Trophoblast cell (in vitro differentiated cells and primary cell): ENCODE data around the gene AXIN2.

ENCODE experiments used
- DNase-seq, 2 donors: peaks; one replicate each; pipeline ENCODE4 v3.0.0-alpha.2; 2016
- H2AFZ ChIP-seq: 2 replicates; pipeline ENCODE4 v1.6.1; 2013; ENCODE audit warnings: low read length, moderate library complexity, mild to moderate bottlenecking; ENCODE audit not compliant: insufficient read depth, poor library complexity
- H2AK5ac ChIP-seq: 2 replicates; pipeline ENCODE4 v1.6.1; 2013; ENCODE audit warnings: mild to moderate bottlenecking, low read length
- H2BK120ac ChIP-seq: 2 replicates; pipeline ENCODE4 v1.6.1; 2013; ENCODE audit warnings: low read length, mild to moderate bottlenecking, moderate library complexity; ENCODE audit not compliant: insufficient read depth, poor library complexity
- H2BK12ac ChIP-seq: 2 replicates; pipeline ENCODE4 v1.6.1; 2013; ENCODE audit warnings: mild to moderate bottlenecking, low read length, moderate library complexity
- H2BK5ac ChIP-seq: 2 replicates; pipeline ENCODE4 v1.6.1; 2013; ENCODE audit warnings: low read length, low read depth, moderate library complexity, mild to moderate bottlenecking; ENCODE audit not compliant: poor library complexity
- H3K14ac ChIP-seq: 2 replicates; pipeline ENCODE4 v1.6.1; 2013; ENCODE audit warnings: mild to moderate bottlenecking, low read length
- H3K18ac ChIP-seq: 2 replicates; pipeline ENCODE4 v1.6.1; 2013; ENCODE audit warnings: mild to moderate bottlenecking, low read length
- H3K23ac ChIP-seq: 2 replicates; pipeline ENCODE4 v1.6.1; 2013; ENCODE audit warnings: low read length
- H3K27ac ChIP-seq: 2 replicates; pipeline ENCODE4 v1.5.1; 2013; ENCODE audit warnings: low read depth, mild to moderate bottlenecking, inconsistent platforms, low read length, moderate library complexity
- H3K27me3 ChIP-seq: 2 replicates; pipeline ENCODE4 v1.6.1; 2013; ENCODE audit warnings: inconsistent platforms, mild to moderate bottlenecking, low read length, moderate library complexity; ENCODE audit not compliant: insufficient read depth
- H3K36me3 ChIP-seq, 2 experiments: 1 replicate in 1 of 2; 2 replicates in 1 of 2; pipeline ENCODE4 v1.6.1; 2013; ENCODE audit warnings: low read length in 2 of 2, mild to moderate bottlenecking in 2 of 2, moderate library complexity in 1 of 2; ENCODE audit not compliant: insufficient read depth in 2 of 2, control insufficient read depth in 1 of 2
- H3K4ac ChIP-seq: 2 replicates; pipeline ENCODE4 v1.6.1; 2013; ENCODE audit warnings: low read depth, mild to moderate bottlenecking, low read length, moderate library complexity
- H3K4me1 ChIP-seq, 2 experiments: 1 replicate in 1 of 2; 2 replicates in 1 of 2; pipeline ENCODE4 v1.6.1; 2013; ENCODE audit warnings: low read length in 2 of 2, mild to moderate bottlenecking in 2 of 2, moderate library complexity in 1 of 2; ENCODE audit not compliant: insufficient read depth in 2 of 2, control insufficient read depth in 1 of 2
- H3K4me2 ChIP-seq: 2 replicates; pipeline ENCODE4 v1.6.1; 2013; ENCODE audit warnings: inconsistent platforms, mild to moderate bottlenecking, low read length, moderate library complexity
- H3K4me3 ChIP-seq: 2 replicates; pipeline ENCODE4 v1.5.1; 2013; ENCODE audit warnings: mild to moderate bottlenecking, low read depth, low read length, inconsistent platforms
- H3K79me1 ChIP-seq: one replicate; pipeline ENCODE4 v1.6.1; 2013; ENCODE audit warnings: low read length
- H3K79me2 ChIP-seq: 2 replicates; pipeline ENCODE4 v1.6.1; 2013; ENCODE audit warnings: low read length, mild to moderate bottlenecking; ENCODE audit not compliant: control insufficient read depth, insufficient read depth, poor library complexity
- H3K9ac ChIP-seq: 2 replicates; pipeline ENCODE4 v1.6.1; 2013; ENCODE audit warnings: mild to moderate bottlenecking, low read length
- H3K9me3 ChIP-seq: 2 replicates; pipeline ENCODE4 v1.6.1; 2013; ENCODE audit warnings: low read depth, mild to moderate bottlenecking, control low read depth, inconsistent platforms, low read length; ENCODE audit not compliant: insufficient read depth
- H4K12ac ChIP-seq: 2 replicates; pipeline ENCODE4 v1.6.1; 2013; ENCODE audit warnings: low read depth, mild to moderate bottlenecking, low read length, moderate library complexity
- H4K8ac ChIP-seq: 2 replicates; pipeline ENCODE4 v1.6.1; 2013; ENCODE audit warnings: low read depth, mild to moderate bottlenecking, low read length, moderate library complexity
- H4K91ac ChIP-seq: one replicate; pipeline ENCODE4 v1.6.1; 2013; ENCODE audit warnings: low read depth, mild to moderate bottlenecking, low read length, moderate library complexity
- WGBS: extraction: QIAGEN DNeasy Blood & Tissue Kit; methylation state at CpG from one replicate; pipeline ENCODE4 v1.1.7; 2013; ENCODE audit warnings: missing lambda C conversion rate; ENCODE audit not compliant: insufficient read length, insufficient coverage; ENCODE audit errors: extremely low coverage; 5-methylcytosine and 5-hydroxymethylcytosine counted together

AXIN2 gene

DNA sequence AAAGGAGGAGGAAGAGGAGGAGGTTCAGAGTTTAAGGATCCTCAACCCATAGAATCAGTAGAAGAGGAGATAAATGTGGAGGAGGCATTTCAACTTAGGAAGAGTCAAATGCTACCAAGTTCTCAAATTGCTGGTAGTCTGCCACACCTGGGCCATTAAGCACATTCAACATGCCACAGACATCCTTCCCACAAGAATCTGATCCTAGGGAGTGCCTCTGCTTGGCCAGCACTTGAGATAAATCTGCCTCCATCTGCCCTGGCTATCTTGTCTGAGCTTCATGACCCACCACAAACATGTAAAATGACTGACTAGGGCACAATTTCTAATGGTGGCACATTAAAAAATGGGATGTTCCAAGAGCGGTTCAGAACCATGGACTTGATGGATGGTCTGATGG lies 37.3 kb upstream of the AXIN2 start:
- Histone ChIP-seq H3K9ac (no peak overlapping the region), H3K4me3 (no peak overlapping the region), H4K91ac (no peak overlapping the region), H3K79me2 (no peaks in the 10 kb centered on the region), H3K27ac (no peak overlapping the region), H2BK12ac (no peak overlapping the region), H2AK5ac (no peak overlapping the region), H3K4ac (no peak overlapping the region), H3K18ac (no peak overlapping the region), H2AFZ (no peak overlapping the region), H3K27me3 (no peaks in the 10 kb centered on the region), H3K79me1 (no peaks in the 10 kb centered on the region), H2BK5ac (no peak overlapping the region), H3K9me3 (no peaks in the 10 kb centered on the region), H3K23ac (no peak overlapping the region), H4K12ac (no peak overlapping the region), H4K8ac (no peak overlapping the region), H3K36me3 (no peaks in the 10 kb centered on the region), H3K4me1 (peaks cover 0 to 2% of the 10 kb centered on the region in 2 experiments), H2BK120ac (no peak overlapping the region), H3K4me2 (no peak overlapping the region), H3K14ac (no peak overlapping the region)
- no peak for DNase-seq
- no CpG with 5 or more reads among the region's 1 CpG for WGBS

DNA sequence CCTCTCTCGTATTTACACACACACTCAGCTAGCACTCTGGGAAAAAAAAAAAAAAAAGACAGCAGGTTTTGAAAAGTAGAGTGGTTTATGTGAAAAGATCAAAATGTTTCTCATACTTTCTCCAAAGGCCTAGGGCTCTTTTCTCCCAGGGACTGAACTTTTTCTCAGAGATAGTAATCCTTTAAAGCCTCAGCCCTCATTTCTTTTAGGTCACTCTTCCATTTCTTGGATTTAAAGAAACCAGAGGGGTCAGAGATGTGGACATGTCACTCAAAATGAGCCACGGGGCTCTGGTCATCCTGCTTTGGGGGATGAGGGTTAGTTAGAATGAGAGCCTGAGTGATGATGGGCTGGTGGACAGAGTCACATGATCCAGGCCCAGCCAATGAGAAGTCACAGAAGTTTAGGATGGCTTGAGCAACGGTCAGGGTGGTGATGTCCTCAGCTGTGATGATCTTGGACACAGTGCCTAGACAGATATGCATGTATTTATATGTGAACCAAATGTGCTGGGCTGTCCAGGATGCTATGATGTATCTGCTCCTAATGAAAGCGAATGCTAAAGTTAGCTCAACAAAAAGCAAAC lies 33.7 kb upstream of the AXIN2 start:
- Histone ChIP-seq H3K9ac (no peak overlapping the region), H2BK120ac (no peak overlapping the region), H3K4ac (no peak overlapping the region), H3K79me1 (no peaks in the 10 kb centered on the region), H3K36me3 (no peaks in the 10 kb centered on the region), H3K4me2 (no peak overlapping the region), H2AFZ (no peak overlapping the region), H3K14ac (no peak overlapping the region), H3K18ac (no peak overlapping the region), H3K79me2 (no peaks in the 10 kb centered on the region), H3K23ac (no peak overlapping the region), H3K4me3 (no peak overlapping the region), H4K8ac (no peak overlapping the region), H2AK5ac (no peak overlapping the region), H2BK12ac (no peak overlapping the region), H3K4me1 (peaks cover 0 to 2% of the 10 kb centered on the region in 2 experiments), H3K9me3 (no peaks in the 10 kb centered on the region), H2BK5ac (no peak overlapping the region), H3K27me3 (no peaks in the 10 kb centered on the region), H4K91ac (no peak overlapping the region), H4K12ac (no peak overlapping the region), H3K27ac (no peak overlapping the region)
- peak; percentile 31 to 64 for DNase-seq
- no CpG with 5 or more reads among the region's 4 CpGs for WGBS

DNA sequence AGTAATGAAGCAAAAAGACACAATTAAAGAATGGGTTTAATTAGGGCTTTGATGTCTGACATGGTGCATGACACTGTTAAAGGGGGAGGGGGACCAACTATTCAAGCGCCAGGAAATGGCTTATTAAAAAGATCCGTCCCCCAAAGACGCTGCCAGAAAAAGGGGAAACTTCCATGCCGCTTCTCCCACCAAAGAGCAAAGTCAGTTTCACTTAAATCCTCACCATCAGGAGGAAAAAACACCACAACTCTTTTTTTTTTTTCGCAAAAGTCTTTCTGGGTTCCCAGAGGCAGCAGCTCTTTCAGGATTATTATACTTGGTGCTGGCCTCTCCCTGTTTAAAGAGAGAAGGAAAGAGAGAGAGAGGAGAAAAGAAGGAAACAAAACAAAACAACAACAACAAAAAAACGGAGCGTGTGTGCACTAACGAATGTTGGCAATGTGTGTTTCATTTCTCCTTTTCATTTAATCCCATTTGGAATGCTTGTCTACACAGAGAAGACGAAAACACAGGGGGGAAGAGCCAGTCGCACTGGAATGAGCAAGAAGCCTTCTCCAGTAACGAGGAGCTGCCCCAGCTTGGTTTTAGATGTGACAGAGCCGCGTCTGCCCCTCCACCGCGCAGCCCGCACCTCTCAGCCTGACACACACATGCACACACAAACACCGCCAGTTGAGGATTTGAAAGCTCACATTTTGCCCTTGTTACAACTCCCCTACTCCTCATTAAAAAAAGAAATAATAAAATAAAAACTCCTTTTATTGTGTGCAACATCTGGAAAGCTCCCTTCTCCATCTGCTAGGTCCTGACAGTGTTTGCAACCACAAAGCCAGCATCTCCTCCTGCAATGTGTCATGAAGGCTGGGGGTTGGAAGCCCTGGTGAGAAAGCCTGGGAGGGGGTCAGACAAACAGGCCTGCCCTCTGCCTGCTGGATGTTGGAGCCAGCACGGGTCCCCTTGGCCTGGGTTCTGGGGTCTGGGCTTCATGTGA lies 32.7 kb upstream of the AXIN2 start:
- no peak overlapping the region for H2BK5ac ChIP-seq
- no peak overlapping the region for H3K9ac ChIP-seq
- H3K23ac ChIP-seq = no peak overlapping the region
- peaks cover 0 to 2% of the 10 kb centered on the region in 2 experiments for H3K4me1 ChIP-seq
- no peak overlapping the region for H2BK120ac ChIP-seq
- H3K4ac ChIP-seq = no peak overlapping the region
- DNase-seq = no peak
- no peak overlapping the region for H3K27ac ChIP-seq
- no peak overlapping the region for H4K91ac ChIP-seq
- WGBS = no CpG with 5 or more reads among the region's 18 CpGs
- no peak overlapping the region for H3K4me3 ChIP-seq
- H3K79me2 ChIP-seq = no peaks in the 10 kb centered on the region
- no peak overlapping the region for H3K4me2 ChIP-seq
- H3K36me3 ChIP-seq = no peaks in the 10 kb centered on the region
- H3K27me3 ChIP-seq = no peaks in the 10 kb centered on the region
- H2AFZ ChIP-seq = no peak overlapping the region
- H2BK12ac ChIP-seq = no peak overlapping the region
- no peaks in the 10 kb centered on the region for H3K79me1 ChIP-seq
- H4K8ac ChIP-seq = no peak overlapping the region
- no peak overlapping the region for H3K18ac ChIP-seq
- H3K9me3 ChIP-seq = no peaks in the 10 kb centered on the region
- no peak overlapping the region for H2AK5ac ChIP-seq
- no peak overlapping the region for H4K12ac ChIP-seq
- no peak overlapping the region for H3K14ac ChIP-seq

DNA sequence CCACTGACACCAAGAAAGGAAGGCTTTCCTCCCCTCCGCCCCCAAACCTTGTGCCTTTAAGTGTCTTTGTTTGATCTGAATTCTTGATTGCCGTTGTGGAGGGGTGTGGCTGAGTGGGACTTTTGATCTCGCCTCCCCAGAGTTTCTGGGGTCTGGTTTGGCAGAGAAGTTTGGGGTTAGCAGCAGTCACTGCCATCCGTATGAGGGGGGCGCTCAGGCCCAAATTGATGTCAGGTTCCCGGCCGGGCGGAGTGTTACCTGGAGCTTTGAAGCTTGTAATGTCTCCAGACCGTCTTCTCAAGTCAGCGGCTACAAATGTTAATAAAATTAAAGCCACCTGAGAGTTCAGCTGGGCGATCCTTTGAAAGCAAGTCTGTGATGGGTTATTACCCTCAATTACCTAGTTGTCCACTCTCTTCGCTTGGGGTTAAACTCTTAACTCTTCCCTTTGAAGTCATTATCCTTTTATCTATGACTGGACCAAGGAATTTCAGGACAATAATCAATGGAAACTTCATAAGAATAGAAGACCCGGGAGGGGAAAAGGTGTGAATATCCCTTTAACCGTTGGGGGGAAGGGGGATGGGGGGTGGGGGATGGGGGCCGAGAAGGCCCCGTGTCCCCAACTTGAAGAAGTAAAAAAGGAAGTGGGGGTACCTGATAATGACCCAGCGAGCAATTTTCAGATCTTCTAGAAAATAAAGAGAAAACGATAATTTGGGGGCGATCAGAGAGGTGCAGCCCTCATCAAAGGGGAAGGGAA lies 31.8 kb upstream of the AXIN2 start:
- H3K79me2 ChIP-seq = no peaks in the 10 kb centered on the region
- peaks cover 0 to 2% of the 10 kb centered on the region in 2 experiments for H3K4me1 ChIP-seq
- H3K14ac ChIP-seq = no peak overlapping the region
- no peak overlapping the region for H3K27ac ChIP-seq
- no peak overlapping the region for H3K23ac ChIP-seq
- H4K12ac ChIP-seq = no peak overlapping the region
- H2BK120ac ChIP-seq = no peak overlapping the region
- no peaks in the 10 kb centered on the region for H3K27me3 ChIP-seq
- no peak overlapping the region for H3K9ac ChIP-seq
- no peaks in the 10 kb centered on the region for H3K9me3 ChIP-seq
- no peak overlapping the region for H2AK5ac ChIP-seq
- no peak overlapping the region for H3K4me3 ChIP-seq
- no peak overlapping the region for H4K8ac ChIP-seq
- no peak overlapping the region for H2AFZ ChIP-seq
- H2BK5ac ChIP-seq = no peak overlapping the region
- H4K91ac ChIP-seq = no peak overlapping the region
- H3K4me2 ChIP-seq = no peak overlapping the region
- H3K36me3 ChIP-seq = no peaks in the 10 kb centered on the region
- H3K4ac ChIP-seq = no peak overlapping the region
- H2BK12ac ChIP-seq = no peak overlapping the region
- WGBS = no CpG with 5 or more reads among the region's 19 CpGs
- H3K18ac ChIP-seq = no peak overlapping the region
- no peaks in the 10 kb centered on the region for H3K79me1 ChIP-seq
- no peak for DNase-seq
